ENCODE measurements around the gene SNU13.

- TF ChIP-seq CTCF (IDR thresholded peaks at IDR 0.05), result no peak
- TF ChIP-seq EZH2 (IDR thresholded peaks at IDR 0.05; ENCODE audit: borderline replicate concordance, insufficient read depth, low read depth, low read length, poor library complexity, severe bottlenecking), result no peak
Measured at GRCh38 chr22:41732096-41732772, 43.6 kb upstream of the SNU13 start.

Data from B cell (primary cell).